Smooth muscle cell (in vitro differentiated cells): Measurements from ENCODE around the gene PRKCQ. TPM values are rescaled to one million over a fixed set of nuclear protein-coding genes. Genes with fewer than 3 reads are reported as not detected.

ENCODE experiments used
- DNase-seq: peaks from one replicate; lab custom pipeline; 2025; ENCODE audit not compliant: unreplicated experiment; lab: John Stamatoyannopoulos, UW
- H2AFZ ChIP-seq: fragments of 200-600 bp; sonication (generic); 2 replicates; pipeline ENCODE4 v1.6.0; 2016; ENCODE audit warnings: antibody characterized with exemption, low read depth, mild to moderate bottlenecking
- H3F3A ChIP-seq: fragments of 200-600 bp; sonication (generic); 2 replicates; pipeline ENCODE4 v1.6.0; 2017; ENCODE audit warnings: antibody characterized with exemption, low read depth
- H3K27ac ChIP-seq: fragments of 200-600 bp; sonication (generic); 2 replicates; pipeline ENCODE4 v1.5.1; 2016; ENCODE audit warnings: low read depth, mild to moderate bottlenecking
- H3K27me3 ChIP-seq: fragments of 200-600 bp; sonication (generic); 2 replicates; pipeline ENCODE4 v1.6.1; 2016; ENCODE audit warnings: low read depth, mild to moderate bottlenecking
- H3K36me3 ChIP-seq: fragments of 200-600 bp; sonication (generic); 2 replicates; pipeline ENCODE4 v1.5.1; 2016; ENCODE audit warnings: low read depth
- H3K4me1 ChIP-seq: fragments of 200-600 bp; sonication (generic); 2 replicates; pipeline ENCODE4 v1.5.1; 2016; ENCODE audit warnings: low read depth
- H3K4me2 ChIP-seq: fragments of 200-600 bp; sonication (generic); 2 replicates; pipeline ENCODE4 v1.6.0; 2016; ENCODE audit warnings: mild to moderate bottlenecking
- H3K4me3 ChIP-seq: fragments of 200-600 bp; sonication (generic); 2 replicates; pipeline ENCODE4 v1.5.1; 2016; ENCODE audit warnings: mild to moderate bottlenecking
- H3K79me2 ChIP-seq: fragments of 200-600 bp; sonication (generic); 2 replicates; pipeline ENCODE4 v1.6.0; 2016; ENCODE audit warnings: low read depth, mild to moderate bottlenecking
- H3K9ac ChIP-seq: fragments of 200-600 bp; sonication (generic); 2 replicates; pipeline ENCODE4 v1.6.0; 2016; ENCODE audit warnings: low read depth
- H3K9me3 ChIP-seq: fragments of 200-600 bp; sonication (generic); replicated peaks from 2 replicates; pipeline ENCODE4 v1.5.1; 2016; ENCODE audit warnings: low read depth
- H4K20me1 ChIP-seq: fragments of 200-600 bp; sonication (generic); 2 replicates; pipeline ENCODE4 v1.6.0; 2016; ENCODE audit warnings: low read depth
- WGBS: methylation state at CpG from one replicate; pipeline ENCODE4 v1.1.7; 2016; ENCODE audit warnings: low lambda C conversion rate; 5-methylcytosine and 5-hydroxymethylcytosine counted together
- polyA plus RNA-seq: library from polyadenylated mRNA; unstranded; fragments of >200 nt; fragmentation: Nextera tagmentation; extraction: Ambion mirVana; gene quantifications from 2 replicates; pipeline ENCODE4 v1.2.1, GENCODE V29; 2016
- total RNA-seq: library from RNA; depleted of rRNA; stranded (reverse); fragments of >200 nt; gene quantifications from 2 replicates; pipeline ENCODE4 v1.2.3, GENCODE V29; 2014
- TF ChIP-seq, protein P1 (sequence below): fragments of 200-600 bp; sonication (generic); IDR thresholded peaks from 2 replicates; pipeline ENCODE4 v1.5.1; 2017; ENCODE audit warnings: borderline replicate concordance, mild to moderate bottlenecking, antibody characterized with exemption; ENCODE audit not compliant: insufficient read depth, poor library complexity, severe bottlenecking

Gene PRKCQ
- total and polyA plus RNA-seq, 2 experiments from 2014 or later = 0.27 to 0.38 TPM

DNA sequence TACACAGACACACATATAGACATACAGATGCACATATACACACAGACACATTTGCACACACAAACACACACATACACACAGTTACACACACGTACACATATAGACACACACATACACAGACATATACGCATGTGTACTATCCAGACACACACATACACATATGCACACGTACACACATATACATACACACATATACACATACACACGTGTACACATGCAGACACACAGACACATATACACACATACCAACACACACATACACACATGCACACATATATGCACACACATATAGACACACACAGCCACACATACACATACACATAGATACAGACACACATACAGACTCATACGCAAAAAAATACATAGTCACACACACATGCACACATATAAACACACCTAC lies 193.1 kb downstream of the PRKCQ start:
- H3F3A ChIP-seq = peaks cover 14% of the 10 kb centered on the region
- 96% methylated on average over 5 of the region's 5 CpGs for WGBS

DNA sequence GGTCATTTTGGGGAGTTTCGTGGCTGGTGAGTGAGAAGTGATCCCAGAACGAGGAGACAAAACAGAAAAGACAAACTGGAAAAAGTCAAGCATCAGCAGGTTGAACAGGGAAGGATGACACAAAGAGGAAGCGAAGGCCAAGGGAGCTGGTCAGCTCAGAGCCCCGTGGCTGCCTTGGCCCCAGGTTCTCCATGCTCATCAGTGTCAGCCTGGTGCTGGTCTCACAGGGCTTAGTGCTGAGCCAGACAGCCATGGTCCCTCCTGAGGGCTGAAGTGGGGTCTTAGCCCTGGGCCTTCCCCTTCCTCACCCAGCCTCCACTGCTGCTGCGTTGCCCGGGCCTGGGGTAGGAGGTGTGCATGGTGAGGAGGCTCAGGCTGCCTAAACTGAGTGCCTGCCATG lies 193.7 kb downstream of the PRKCQ start:
- no peak for DNase-seq

More for the DNA sequence above, 193.1 kb downstream of the PRKCQ start:
- Histone ChIP-seq H3K9ac (no peak overlapping the region), H3K4me3 (no peak overlapping the region), H3K36me3 (no peaks in the 10 kb centered on the region), H3K27ac (no peak overlapping the region), H2AFZ (no peak overlapping the region), H3K4me2 (no peak overlapping the region), H3K79me2 (no peaks in the 10 kb centered on the region), H4K20me1 (no peaks in the 10 kb centered on the region), H3K4me1 (no peaks in the 10 kb centered on the region), H3K9me3 (no peaks in the 10 kb centered on the region), H3K27me3 (no peaks in the 10 kb centered on the region)
- TF ChIP-seq, protein P1, sequence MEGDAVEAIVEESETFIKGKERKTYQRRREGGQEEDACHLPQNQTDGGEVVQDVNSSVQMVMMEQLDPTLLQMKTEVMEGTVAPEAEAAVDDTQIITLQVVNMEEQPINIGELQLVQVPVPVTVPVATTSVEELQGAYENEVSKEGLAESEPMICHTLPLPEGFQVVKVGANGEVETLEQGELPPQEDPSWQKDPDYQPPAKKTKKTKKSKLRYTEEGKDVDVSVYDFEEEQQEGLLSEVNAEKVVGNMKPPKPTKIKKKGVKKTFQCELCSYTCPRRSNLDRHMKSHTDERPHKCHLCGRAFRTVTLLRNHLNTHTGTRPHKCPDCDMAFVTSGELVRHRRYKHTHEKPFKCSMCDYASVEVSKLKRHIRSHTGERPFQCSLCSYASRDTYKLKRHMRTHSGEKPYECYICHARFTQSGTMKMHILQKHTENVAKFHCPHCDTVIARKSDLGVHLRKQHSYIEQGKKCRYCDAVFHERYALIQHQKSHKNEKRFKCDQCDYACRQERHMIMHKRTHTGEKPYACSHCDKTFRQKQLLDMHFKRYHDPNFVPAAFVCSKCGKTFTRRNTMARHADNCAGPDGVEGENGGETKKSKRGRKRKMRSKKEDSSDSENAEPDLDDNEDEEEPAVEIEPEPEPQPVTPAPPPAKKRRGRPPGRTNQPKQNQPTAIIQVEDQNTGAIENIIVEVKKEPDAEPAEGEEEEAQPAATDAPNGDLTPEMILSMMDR = no peak
- no peak for DNase-seq

DNA sequence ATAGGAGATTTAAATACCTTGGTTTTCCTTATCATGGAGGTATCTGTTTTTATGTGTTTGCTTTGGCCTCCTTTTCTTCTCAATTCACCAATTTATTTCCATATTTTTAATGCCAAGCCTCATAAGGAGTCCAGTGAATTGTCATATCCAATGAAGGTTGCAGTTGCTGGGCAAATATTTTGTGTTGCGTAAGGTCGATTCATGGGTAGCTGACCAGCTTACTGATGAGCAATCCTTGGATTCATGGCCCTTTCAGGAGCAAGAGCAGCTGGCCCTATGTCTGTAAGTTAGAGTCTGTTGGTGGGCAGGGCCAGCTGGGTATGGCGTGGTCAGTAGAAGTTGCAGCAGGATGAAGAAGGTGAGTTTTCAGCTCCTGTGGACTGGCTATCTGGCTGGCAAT lies 194.4 kb downstream of the PRKCQ start:
- no peaks in the 10 kb centered on the region for H3K9me3 ChIP-seq
- no peaks in the 10 kb centered on the region for H3K4me1 ChIP-seq
- H3K27ac ChIP-seq = no peak overlapping the region
- no peaks in the 10 kb centered on the region for H4K20me1 ChIP-seq
- H3K4me2 ChIP-seq = no peak overlapping the region
- H3K27me3 ChIP-seq = no peaks in the 10 kb centered on the region
- H2AFZ ChIP-seq = no peak overlapping the region
- 73% methylated on average over 3 of the region's 3 CpGs for WGBS
- no peaks in the 10 kb centered on the region for H3K36me3 ChIP-seq
- no peak overlapping the region for H3K9ac ChIP-seq
- peaks cover 14% of the 10 kb centered on the region for H3F3A ChIP-seq
- no peak for DNase-seq
- H3K79me2 ChIP-seq = no peaks in the 10 kb centered on the region
- H3K4me3 ChIP-seq = no peak overlapping the region
- TF ChIP-seq, protein P1 = no peak

More for the DNA sequence above, 193.7 kb downstream of the PRKCQ start:
- H3K4me1 ChIP-seq = no peaks in the 10 kb centered on the region
- no peaks in the 10 kb centered on the region for H3K27me3 ChIP-seq
- no peak overlapping the region for H3K27ac ChIP-seq
- TF ChIP-seq, protein P1 = no peak
- no peak overlapping the region for H2AFZ ChIP-seq
- no peaks in the 10 kb centered on the region for H4K20me1 ChIP-seq
- H3F3A ChIP-seq = peaks cover 14% of the 10 kb centered on the region
- H3K79me2 ChIP-seq = no peaks in the 10 kb centered on the region
- WGBS = 93% methylated on average over 6 of the region's 6 CpGs
- no peak overlapping the region for H3K4me2 ChIP-seq
- no peak overlapping the region for H3K9ac ChIP-seq
- H3K4me3 ChIP-seq = no peak overlapping the region
- no peaks in the 10 kb centered on the region for H3K9me3 ChIP-seq
- H3K36me3 ChIP-seq = no peaks in the 10 kb centered on the region

DNA sequence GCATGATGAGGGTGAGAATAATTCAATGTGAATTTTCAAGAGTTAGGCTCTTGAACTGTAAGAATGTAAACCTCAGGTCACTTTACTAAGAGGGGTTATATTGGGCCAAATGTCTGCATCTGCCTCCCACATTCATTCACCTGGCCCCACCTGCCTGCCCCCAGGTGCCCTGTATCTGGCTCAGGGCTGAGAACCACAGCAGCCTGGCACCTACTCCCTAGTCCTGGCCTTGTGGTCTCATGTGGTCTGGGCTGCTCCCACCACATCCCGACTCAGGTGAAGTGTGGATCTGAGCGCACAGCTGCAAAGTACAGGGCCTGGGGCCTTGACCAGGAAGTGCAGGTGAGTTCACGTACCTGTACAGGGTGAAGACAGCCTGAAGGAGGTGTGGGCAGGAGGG lies 195.2 kb downstream of the PRKCQ start:
- H3F3A ChIP-seq = peaks cover 14% of the 10 kb centered on the region
- H3K4me3 ChIP-seq = no peak overlapping the region
- H4K20me1 ChIP-seq = no peaks in the 10 kb centered on the region
- no peaks in the 10 kb centered on the region for H3K79me2 ChIP-seq
- H3K36me3 ChIP-seq = no peaks in the 10 kb centered on the region
- H3K27ac ChIP-seq = no peak overlapping the region
- H3K4me2 ChIP-seq = no peak overlapping the region
- no peaks in the 10 kb centered on the region for H3K9me3 ChIP-seq
- WGBS = 97% methylated on average over 3 of the region's 3 CpGs
- DNase-seq = no peak
- no peak overlapping the region for H2AFZ ChIP-seq
- TF ChIP-seq, protein P1 = no peak
- no peaks in the 10 kb centered on the region for H3K4me1 ChIP-seq
- no peaks in the 10 kb centered on the region for H3K27me3 ChIP-seq
- H3K9ac ChIP-seq = no peak overlapping the region
